ENCODE measurements around the gene MKI67. TPM values are rescaled to one million over a fixed set of nuclear protein-coding genes. Genes with fewer than 3 reads are reported as not detected.

The MKI67 gene
- total and polyA plus RNA-seq, 9 of the 15 experiments (the other 6 are each of a cell fraction or from before 2014, with no cell fraction given): 11.8 to 86.5 (median 36.0) TPM

DNA sequence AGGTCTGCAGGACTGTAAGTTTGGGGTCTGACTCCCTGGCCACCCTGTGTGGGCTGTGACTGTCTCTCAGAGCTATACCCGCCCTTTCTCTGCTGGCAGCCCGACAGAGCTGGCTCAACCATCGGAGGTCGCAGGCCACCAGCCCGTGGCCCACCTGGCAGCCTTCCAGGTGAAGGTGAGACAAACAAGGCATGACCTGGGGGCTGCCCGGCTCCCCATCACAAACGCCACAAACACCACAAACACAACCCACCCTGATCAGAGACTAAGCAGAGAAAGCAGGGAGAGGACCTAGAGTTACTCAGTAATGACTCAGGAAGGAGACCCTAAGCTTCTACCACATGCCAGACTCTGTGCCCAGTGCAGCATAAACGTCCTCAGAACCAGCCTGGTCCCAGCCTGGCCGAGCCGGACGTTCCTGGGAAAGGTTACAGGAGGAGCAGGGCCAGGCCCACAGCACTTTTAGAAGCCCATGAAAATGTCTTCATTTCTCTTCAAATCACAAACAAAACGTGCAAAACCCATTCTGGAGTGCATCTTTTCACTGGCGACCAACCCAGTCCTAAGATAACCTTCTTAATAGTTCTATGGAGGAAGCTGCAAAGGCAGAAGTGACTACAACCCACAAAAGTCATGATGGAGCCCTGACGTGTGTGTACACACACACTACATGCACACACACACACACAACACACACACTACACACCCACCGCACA, 66.8 kb downstream of the MKI67 start:
- intact Hi-C loops (cut with micrococcal nuclease): no loop called here
- BruUV-seq (replicated peaks): no TSS peak
- Histone ChIP-seq H4K20me1 (replicated peaks; ENCODE audit: control insufficient read depth, insufficient read depth, low read length) (no peaks in the 10 kb centered on the region), H3K9me1 (ENCODE audit: control insufficient read depth, insufficient read depth, low read length) (no peaks in the 10 kb centered on the region), H3K4me1 (replicated peaks in 1 of 2; ENCODE audit: control insufficient read depth in 2 of 2, insufficient read depth in 2 of 2, low read length in 2 of 2) (peaks cover 0 to 3% of the 10 kb centered on the region in 2 experiments; a peak in 2 of 5 replicates), H3K4me3 (no peak overlapping the region), H3K36me3 (ENCODE audit: control insufficient read depth, insufficient read depth, low read length) (no peaks in the 10 kb centered on the region), H3K27me3 (ENCODE audit: control insufficient read depth in 2 of 2, insufficient read depth in 2 of 2, low read length in 2 of 2) (peaks cover 0 to 26% of the 10 kb centered on the region in 2 experiments; a peak in 3 of 5 replicates), H3K9me3 (replicated peaks; ENCODE audit: control insufficient read depth, insufficient read depth, low read depth, low read length) (no peaks in the 10 kb centered on the region), H3K4me2 (ENCODE audit: insufficient read depth, low read length) (no peak overlapping the region), H2AFZ (ENCODE audit: low read depth, low read length) (no peak overlapping the region), H3K79me2 (ENCODE audit: control insufficient read depth, insufficient read depth, low read length) (no peaks in the 10 kb centered on the region), H3K27ac (ENCODE audit: extremely low read depth, low read depth, low read length) (no peak overlapping the region), H3K9ac (ENCODE audit: insufficient read depth in 1 of 2, low read depth in 2 of 2, low read length in 2 of 2) (no peak overlapping the region)
- DNase-seq (ENCODE audit: extremely low read depth in 1 of 4, low spot score in 3 of 4) (no peak), ATAC-seq (no peak), FAIRE-seq (no peak)
- ChIA-PET CTCF (ENCODE audit: low intra/inter-chr PET ratio) (interaction anchor here (0.6 kb wide), 1 partner anchor 25 kb away, joined by 3 read pairs; no protein-coding TSS in a partner anchor), POLR2A (interaction anchor here (0.6 kb wide), 1 partner anchor 19 kb away, joined by 3 read pairs; no protein-coding TSS in a partner anchor)
- in situ Hi-C loops (cut with MboI): no loop called here
- TF ChIP-seq HMGXB4 (CRISPR knock-in tag; IDR thresholded peaks at IDR 0.05): no peak
- no peak for TF ChIP-seq ZNF121 (CRISPR knock-in tag; conservative IDR thresholded peaks at IDR 0.05)
- no peak for TF ChIP-seq HCFC1 (IDR thresholded peaks at IDR 0.05; ENCODE audit: low read depth, low read length)
- no peak for TF ChIP-seq NCOA2 (IDR thresholded peaks at IDR 0.05; ENCODE audit: partially characterized antibody in 2 of 2)
- no peak for TF ChIP-seq CHAMP1 (IDR thresholded peaks at IDR 0.05)
- TF ChIP-seq POLR3A (IDR thresholded peaks at IDR 0.05; ENCODE audit: borderline replicate concordance, extremely low read depth, insufficient read depth, insufficient read length): no peak
- no peak for TF ChIP-seq MEF2A (IDR thresholded peaks at IDR 0.05; ENCODE audit: control insufficient read depth, low read depth, low read length)
- 6% methylated on average over 13 of the region's 15 CpGs for WGBS (ENCODE audit: insufficient coverage, low coverage, missing lambda C conversion rate)

All from K562 (cell line).